SK-MEL-5 (cell line): ENCODE results near the gene DNM1. TPM values are rescaled to one million over a fixed set of nuclear protein-coding genes. Genes with fewer than 3 reads are reported as not detected.
"Not testable (repeated sequence)": the region's sequence is repeated elsewhere in the genome, so short reads cannot be mapped to it uniquely, and the experiment has no call there.

ENCODE experiments used
- DNase-seq: peaks from one replicate; pipeline ENCODE4 v3.0.0-alpha.2; 2016; ENCODE audit warnings: low read depth, low spot score
- in situ Hi-C: cut with HindIII; loops from 2 replicates; pipeline ENCODE4 v1.10.0; 2016; ENCODE audit warnings: low sequenced_read_pairs, high pct_unique_total_duplicates, low pct_unique_long_range_greater_than_20kb
- total RNA-seq: library from RNA; depleted of rRNA; stranded (reverse); fragments of >200 nt; shearing (Covaris generic); gene quantifications from 2 replicates; pipeline ENCODE4 v1.2.3, GENCODE V29; 2014

DNM1 gene
- total RNA-seq, 1 experiment from 2014 or later = 0.61 TPM

GRCh38 chr9:128215491-128216409, 12.6 kb downstream of the DNM1 start:
- in situ Hi-C loops = no loop called here
- DNase-seq = no peak

- no peak for DNase-seq
- in situ Hi-C loops = no loop called here
These were observed 13.8 kb downstream of the DNM1 start for GRCh38 chr9:128216781-128217553.

DNA sequence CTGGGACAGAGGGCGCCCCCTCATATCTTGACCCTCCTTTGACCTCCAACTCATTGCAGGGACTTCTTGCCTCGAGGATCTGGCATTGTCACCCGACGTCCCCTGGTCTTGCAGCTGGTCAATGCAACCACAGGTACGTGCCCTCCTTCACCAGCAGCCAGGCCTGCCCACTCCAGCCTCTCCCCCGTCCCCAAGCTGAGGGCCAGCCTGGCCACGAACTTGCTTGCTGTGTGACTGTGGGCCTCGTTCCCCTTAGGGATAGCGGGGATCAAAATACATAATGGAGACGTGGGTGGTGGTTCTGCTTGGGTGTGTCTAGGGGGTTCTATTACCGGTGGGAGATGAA, 15.0 kb downstream of the DNM1 start:
- in situ Hi-C loops = no loop called here

DNA sequence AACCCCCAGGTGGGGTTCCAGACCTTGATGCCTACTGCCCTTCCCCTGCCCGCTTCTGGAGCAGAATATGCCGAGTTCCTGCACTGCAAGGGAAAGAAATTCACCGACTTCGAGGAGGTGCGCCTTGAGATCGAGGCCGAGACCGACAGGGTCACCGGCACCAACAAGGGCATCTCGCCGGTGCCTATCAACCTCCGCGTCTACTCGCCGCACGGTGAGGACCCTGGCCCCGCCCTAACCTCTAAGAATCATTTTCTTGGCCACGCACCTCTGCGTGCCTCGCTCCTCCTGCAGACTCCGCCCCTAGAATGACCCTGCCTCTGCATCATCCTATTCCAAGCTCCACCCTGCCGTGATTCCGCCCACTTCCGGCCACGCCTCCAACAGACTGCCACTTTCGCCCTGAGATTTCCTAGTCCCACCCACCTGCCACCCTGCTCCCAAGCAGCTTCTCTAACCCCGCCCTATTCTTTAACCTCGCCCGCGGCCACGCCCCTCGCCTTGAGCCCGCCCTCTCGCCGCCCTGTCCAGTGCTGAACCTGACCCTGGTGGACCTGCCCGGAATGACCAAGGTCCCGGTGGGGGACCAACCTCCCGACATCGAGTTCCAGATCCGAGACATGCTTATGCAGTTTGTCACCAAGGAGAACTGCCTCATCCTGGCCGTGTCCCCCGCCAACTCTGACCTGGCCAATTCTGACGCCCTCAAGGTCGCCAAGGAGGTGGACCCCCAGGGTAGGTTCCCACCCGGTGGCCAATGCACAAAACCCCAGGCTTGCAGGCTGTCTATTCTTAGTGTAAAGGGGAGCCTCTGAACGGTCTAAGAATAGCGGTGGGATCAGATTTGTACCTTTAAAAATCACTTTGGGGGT, 15.6 kb downstream of the DNM1 start:
- in situ Hi-C loops = no loop called here
- peak; percentile 96 for DNase-seq

More for the DNA sequence above, 15.0 kb downstream of the DNM1 start:
- no peak for DNase-seq

DNA sequence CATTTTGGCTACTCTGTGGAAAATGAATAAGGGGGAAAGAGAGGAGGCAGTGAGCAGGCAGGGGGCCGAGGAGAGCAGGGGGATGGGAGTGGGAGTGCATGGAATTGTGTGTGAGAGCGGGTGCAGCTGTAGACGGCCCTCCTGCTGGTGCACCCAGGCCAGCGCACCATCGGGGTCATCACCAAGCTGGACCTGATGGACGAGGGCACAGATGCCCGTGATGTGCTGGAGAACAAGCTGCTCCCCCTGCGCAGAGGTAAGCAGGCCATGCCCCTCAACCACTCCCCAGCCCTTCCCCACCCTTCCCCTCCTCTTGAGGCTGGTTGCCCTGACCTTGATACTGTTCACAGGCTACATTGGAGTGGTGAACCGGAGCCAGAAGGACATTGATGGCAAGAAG, 16.7 kb downstream of the DNM1 start:
- in situ Hi-C loops = no loop called here
- DNase-seq = no peak

GRCh38 chr9:128222026-128222425, 18.8 kb downstream of the DNM1 start:
- in situ Hi-C loops = no loop called here
- DNase-seq = no peak

GRCh38 chr9:128222880-128223670, 19.9 kb downstream of the DNM1 start:
- no peak for DNase-seq
- in situ Hi-C loops = no loop called here

DNA sequence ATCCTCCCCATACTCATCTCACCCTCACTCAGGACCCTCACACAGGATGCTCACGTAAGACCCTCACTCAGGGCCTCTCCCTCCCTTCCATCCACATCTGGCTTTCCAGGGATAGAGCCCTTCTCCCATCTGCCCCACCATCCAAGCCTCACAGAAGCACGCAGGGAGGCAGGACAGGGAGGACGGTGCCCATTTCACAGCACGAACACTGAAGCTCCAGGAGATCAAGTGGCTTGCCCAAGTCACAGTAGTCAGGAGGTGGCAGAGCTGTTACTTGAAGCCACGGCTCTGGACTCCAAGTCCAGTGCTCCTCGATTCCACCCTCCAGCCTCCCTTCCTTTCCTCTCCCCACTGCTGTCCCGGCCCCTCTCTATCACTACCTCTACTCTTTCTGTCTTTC, 21.7 kb downstream of the DNM1 start:
- no peak for DNase-seq
- in situ Hi-C loops = no loop called here

GRCh38 chr9:128225770-128226411, 22.7 kb downstream of the DNM1 start:
- no peak for DNase-seq
- in situ Hi-C loops = no loop called here

- no peak for DNase-seq
- in situ Hi-C loops = no loop called here
These were observed 23.2 kb downstream of the DNM1 start for GRCh38 chr9:128226412-128226801.

DNA sequence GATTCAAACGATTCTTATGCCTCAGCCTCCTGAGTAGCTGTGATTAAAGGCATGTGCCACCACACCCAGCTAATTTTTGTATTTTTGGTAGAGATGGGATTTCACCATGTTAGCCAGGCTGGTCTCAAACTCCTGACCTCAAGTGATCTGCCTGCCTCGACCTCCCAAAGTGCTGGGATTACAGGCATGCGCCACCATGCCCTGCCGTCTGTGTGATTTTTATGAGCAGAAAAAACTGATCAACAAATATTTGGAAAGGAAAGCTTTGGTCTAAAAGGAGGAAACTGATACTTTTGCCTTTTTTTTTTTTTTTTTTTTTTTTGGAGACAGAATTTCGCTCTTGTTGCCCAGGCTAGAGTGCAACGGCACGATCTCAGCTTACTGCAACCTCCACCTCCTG, 27.7 kb downstream of the DNM1 start:
- DNase-seq, in situ Hi-C loops: not testable (repeated sequence)

DNA sequence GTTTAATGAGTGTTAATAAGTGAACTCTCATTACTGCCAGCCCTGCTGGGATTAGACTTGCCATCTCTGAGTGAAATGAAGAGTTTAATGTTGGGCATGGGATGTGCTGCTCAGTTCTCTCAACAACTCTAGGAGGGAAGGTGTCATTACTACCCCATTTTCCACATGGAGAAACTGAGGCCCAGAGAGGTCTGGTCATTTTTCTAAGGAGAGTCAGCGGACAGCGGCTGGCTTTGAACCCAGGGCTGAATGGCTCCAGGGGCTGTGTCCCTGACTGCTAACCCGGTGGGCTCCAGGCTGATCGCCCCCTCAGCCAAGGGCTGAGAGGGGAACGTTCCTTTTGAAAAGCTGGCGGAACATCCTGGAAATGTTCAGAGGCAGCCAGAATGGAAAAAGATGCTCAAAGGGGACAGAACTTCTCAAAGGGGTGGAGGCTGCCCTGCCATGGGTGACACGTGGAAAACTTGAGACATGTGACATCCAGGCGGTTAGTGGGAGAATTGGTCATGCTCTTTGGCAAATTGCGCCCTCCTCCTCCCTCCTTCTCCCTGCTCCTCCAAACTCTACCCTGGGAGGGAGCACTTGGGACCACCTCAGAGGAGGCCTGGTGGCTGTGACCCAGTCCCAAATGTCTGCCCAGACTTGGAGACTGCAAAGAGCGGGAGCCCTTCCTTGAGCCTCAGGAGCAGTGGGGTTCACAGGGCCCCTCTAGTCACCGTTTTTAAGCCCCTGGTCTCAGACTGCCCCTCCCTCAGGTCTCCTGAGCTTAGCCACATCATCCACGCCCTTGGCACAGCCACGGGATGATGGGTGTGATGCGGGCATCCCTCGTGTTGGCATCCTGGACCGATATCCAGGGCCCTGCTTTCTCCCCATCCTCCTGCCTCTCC, 28.7 kb downstream of the DNM1 start:
- DNase-seq = peak; percentile 49
- in situ Hi-C loops = no loop called here

GRCh38 chr9:128232528-128233428, 29.6 kb downstream of the DNM1 start:
- no peak for DNase-seq
- in situ Hi-C loops = no loop called here

DNA sequence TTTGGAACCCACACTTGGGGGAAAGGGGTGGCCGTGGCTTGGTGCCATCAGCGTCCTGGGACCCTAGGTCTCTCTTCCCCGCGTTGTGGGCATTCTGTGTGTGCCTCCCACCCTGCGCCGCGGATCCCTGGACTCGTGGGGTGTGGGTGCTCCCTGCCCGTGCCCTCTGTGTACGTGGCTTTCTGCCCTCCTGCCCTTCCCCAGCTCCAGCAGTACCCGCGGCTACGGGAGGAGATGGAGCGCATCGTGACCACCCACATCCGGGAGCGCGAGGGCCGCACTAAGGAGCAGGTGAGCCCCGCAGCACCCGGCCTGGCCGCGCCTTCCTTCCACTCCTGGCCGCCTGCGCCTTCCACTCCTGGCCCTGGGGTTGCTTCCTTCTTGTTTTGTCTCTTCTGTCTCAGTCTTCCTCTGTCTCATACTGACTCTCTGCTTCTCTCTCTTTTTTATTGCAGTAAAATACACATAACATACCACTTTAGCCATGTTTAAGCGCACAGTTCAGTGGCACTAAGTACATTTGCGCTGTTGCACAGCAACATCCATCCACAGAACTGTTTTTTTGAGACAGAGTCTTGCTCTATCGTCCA, 30.7 kb downstream of the DNM1 start:
- DNase-seq = no peak
- in situ Hi-C loops = no loop called here

- no peak for DNase-seq
- in situ Hi-C loops = no loop called here
These were observed 38.9 kb downstream of the DNM1 start for GRCh38 chr9:128242124-128242523.
